Left lung (tissue), 10 donors: ENCODE results near the gene PHLDA2. TPM values are rescaled to one million over a fixed set of nuclear protein-coding genes. Genes with fewer than 3 reads are reported as not detected.

Experiments
- ATAC-seq: fragments of 200-7000 bp; cut with Tn5 transposase; one replicate; pipeline ENCODE4 v1.9.1; 2020; ENCODE audit warnings: moderate library complexity
- DNase-seq, 4 donors: peaks; one replicate each; pipeline ENCODE4 v3.0.0-alpha.2; 2013 to 2020
- H3K27ac ChIP-seq, 2 donors: fragments of 200-600 bp; sonication (generic) in 1 of 2; one replicate each; pipeline versions ENCODE4 v1.5.0 to v1.8.0; 2020 to 2021
- H3K27me3 ChIP-seq, 2 donors: fragments of 200-600 bp; sonication (generic) in 1 of 2; one replicate each; pipeline versions ENCODE4 v1.5.0 to v1.8.0; 2020 to 2021
- H3K36me3 ChIP-seq, 2 donors: fragments of 200-600 bp; sonication (generic) in 1 of 2; one replicate each; pipeline versions ENCODE4 v1.5.0 to v1.8.0; 2020 to 2021
- H3K4me1 ChIP-seq, 2 donors: fragments of 200-600 bp; one replicate each; pipeline ENCODE4 v1.8.0; 2021
- H3K4me3 ChIP-seq, 2 donors: fragments of 200-600 bp; sonication (generic) in 1 of 2; one replicate each; pipeline versions ENCODE4 v1.5.0 to v1.8.0; 2020 to 2021; ENCODE audit warnings: mild to moderate bottlenecking in 1 of 2
- H3K9me3 ChIP-seq, 2 donors: fragments of 200-600 bp; sonication (generic) in 1 of 2; one replicate each; pipeline versions ENCODE4 v1.5.0 to v1.8.0; 2020 to 2021
- intact Hi-C, 2 donors: fragments of 100-400 bp; cut with DNase I; formaldehyde crosslinking; loops; one replicate each; pipeline versions ENCODE4 v1.11.2 to v1.14.2; 2022
- polyA plus RNA-seq, 6 donors: library from polyadenylated mRNA; unstranded; fragments of 120-200 nt; gene quantifications; one replicate each; pipeline ENCODE4 v1.2.1, GENCODE V29; 2013; ENCODE audit not compliant: insufficient read length in 6 of 6
- total RNA-seq, 2 donors: library from RNA; stranded (reverse); fragmentation: NEBNext Ultra II Directional; extraction: Animal tissue kit (Norgen Biotek cat#: 25700); gene quantifications; one replicate each; pipeline ENCODE4 v1.2.1, GENCODE V29; 2021
- TF ChIP-seq, protein P1 (sequence below), 2 donors: fragments of 200-600 bp; sonication (generic) in 1 of 2; IDR thresholded peaks; one replicate each; pipeline versions ENCODE4 v1.5.0 to v1.8.0; 2021; ENCODE audit warnings: antibody characterized with exemption in 2 of 2
- donor health status: DM: no; HTN: yes; CAD: no.
- donor health status: DM: no; HTN: no; CAD: no.

PHLDA2 gene
- total and polyA plus RNA-seq, 8 donors = 0.23 to 50.0 (median 0.98) TPM; not detected in 1

DNA sequence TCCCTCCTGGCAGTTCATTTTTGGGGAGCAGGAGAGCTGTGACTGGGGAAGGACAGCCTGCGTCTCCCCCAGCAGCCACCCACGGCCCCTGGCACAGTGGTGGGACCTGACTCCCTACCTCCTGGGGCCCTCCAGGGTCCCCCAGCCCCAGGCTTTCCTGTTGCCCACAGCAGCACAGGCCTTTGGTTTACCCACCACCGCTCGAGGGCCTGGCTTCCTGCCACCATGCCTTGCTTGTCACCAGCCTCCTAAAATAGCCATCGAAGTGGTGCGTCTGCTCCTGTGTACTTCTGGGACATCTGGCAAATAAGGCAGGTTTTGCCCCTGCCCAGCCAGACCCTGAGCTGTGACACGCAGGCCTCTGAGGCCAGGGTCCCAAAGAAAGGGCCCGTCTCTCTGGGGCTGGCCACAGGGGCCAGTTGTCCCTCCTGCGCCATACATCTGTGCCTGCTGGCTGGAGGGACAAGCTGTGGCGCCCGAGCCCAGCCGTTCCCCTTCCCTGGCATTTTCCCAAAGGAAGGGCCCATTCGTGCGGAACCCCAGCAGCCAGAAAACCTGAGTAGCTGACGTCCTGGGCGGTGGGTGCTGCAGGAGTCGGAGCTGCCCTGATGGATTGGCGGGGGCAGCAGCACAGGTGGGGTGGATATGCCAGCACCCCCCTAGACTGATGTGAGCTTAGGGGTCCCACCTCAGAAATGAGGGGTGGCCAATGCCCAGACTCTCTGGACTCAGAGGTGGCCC lies 14.6 kb downstream of the PHLDA2 start:
- H3K4me1 ChIP-seq = peaks cover 9 to 11% of the 10 kb centered on the region in 2 donors
- intact Hi-C loops = no loop called here
- no peak overlapping the region for H3K27ac ChIP-seq
- no peaks in the 10 kb centered on the region for H3K9me3 ChIP-seq
- H3K4me3 ChIP-seq = no peak overlapping the region
- H3K27me3 ChIP-seq = peaks cover 0 to 3% of the 10 kb centered on the region in 2 donors
- DNase-seq (peak in 3 of 4 donors; percentile 76 to 85 (median 77)), ATAC-seq (peak; percentile 15)
- H3K36me3 ChIP-seq = no peaks in the 10 kb centered on the region
- TF ChIP-seq, protein P1, sequence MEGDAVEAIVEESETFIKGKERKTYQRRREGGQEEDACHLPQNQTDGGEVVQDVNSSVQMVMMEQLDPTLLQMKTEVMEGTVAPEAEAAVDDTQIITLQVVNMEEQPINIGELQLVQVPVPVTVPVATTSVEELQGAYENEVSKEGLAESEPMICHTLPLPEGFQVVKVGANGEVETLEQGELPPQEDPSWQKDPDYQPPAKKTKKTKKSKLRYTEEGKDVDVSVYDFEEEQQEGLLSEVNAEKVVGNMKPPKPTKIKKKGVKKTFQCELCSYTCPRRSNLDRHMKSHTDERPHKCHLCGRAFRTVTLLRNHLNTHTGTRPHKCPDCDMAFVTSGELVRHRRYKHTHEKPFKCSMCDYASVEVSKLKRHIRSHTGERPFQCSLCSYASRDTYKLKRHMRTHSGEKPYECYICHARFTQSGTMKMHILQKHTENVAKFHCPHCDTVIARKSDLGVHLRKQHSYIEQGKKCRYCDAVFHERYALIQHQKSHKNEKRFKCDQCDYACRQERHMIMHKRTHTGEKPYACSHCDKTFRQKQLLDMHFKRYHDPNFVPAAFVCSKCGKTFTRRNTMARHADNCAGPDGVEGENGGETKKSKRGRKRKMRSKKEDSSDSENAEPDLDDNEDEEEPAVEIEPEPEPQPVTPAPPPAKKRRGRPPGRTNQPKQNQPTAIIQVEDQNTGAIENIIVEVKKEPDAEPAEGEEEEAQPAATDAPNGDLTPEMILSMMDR (IDR thresholded peaks at IDR 0.05) = no peak

DNA sequence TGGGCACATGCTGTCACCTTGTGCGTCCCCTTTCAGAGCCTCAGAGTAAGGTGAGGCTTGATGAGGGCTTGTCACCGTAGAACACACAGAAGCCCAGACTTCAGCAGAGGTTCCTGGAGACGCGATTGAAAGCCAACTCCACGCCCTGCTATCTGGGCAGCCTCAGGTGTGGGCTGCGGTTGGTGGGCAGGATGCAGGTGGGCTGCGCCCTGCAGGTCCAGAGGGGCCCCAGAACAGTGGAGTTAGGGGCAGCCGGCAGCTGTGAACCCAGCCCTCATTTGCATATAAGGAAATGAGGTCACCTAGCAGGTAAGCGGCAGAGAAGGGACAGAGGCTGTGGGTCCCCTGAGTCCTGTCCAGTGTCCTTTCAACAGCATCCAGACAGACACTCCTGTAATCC lies 15.4 kb downstream of the PHLDA2 start:
- DNase-seq = no peak
- H3K36me3 ChIP-seq = no peaks in the 10 kb centered on the region
- TF ChIP-seq, protein P1 (IDR thresholded peaks at IDR 0.05) = no peak
- H3K9me3 ChIP-seq = no peaks in the 10 kb centered on the region
- H3K27me3 ChIP-seq = peaks cover 0 to 11% of the 10 kb centered on the region in 2 donors
- peaks cover 9 to 11% of the 10 kb centered on the region in 2 donors for H3K4me1 ChIP-seq
- ATAC-seq = no peak
- H3K27ac ChIP-seq = no peak overlapping the region
- no peak overlapping the region for H3K4me3 ChIP-seq
- intact Hi-C loops = no loop called here

DNA sequence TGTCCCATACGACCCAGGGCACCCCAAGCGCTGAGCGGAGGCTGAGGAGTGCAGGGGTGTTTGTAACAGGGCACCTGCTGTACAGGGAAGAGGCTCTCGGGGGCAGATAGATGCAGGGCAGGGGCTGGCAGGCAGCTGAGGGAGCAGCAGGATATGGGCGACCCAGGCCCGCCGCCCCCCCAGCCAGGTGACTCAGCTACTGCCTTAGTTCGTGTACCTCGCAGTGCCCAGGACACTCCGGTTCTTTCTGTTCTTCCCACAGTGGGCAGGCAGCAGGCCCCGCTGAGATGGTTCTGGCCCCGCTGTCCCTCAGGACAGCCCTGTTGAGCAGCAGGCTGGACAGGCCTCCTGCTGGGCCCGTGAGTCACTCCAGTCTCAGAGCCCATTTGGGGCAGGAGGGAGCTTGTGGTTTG lies 16.2 kb downstream of the PHLDA2 start:
- Histone ChIP-seq H3K9me3 (no peaks in the 10 kb centered on the region), H3K4me1 (peaks cover 9 to 11% of the 10 kb centered on the region in 2 donors), H3K4me3 (no peak overlapping the region), H3K27me3 (peaks cover 0 to 13% of the 10 kb centered on the region in 2 donors), H3K36me3 (no peaks in the 10 kb centered on the region), H3K27ac (peak overlapping the region; percentile 28 to 55)
- ATAC-seq (peak; percentile 20), DNase-seq (no peak)
- intact Hi-C loops = no loop called here
- TF ChIP-seq, protein P1 (IDR thresholded peaks at IDR 0.05) = no peak

DNA sequence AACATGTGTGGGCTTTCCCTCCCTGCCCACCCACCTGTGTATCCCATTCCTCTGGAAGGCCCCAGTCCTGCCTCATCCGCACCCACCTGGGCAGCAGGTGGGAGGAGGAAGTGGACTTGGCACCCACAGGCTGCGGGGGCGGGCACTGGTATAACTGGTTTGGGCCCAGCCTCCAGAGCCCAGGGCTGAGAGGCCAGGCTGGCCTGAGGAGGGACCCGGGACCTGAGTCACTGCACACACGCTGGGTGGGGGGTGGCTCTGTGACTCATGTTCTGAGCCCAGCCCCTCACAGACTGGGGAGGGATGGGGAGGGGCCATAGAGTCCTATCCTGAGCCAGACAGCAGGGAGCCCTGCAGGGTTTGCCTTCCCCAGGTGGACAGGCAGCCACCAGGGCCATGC lies 16.7 kb downstream of the PHLDA2 start:
- Histone ChIP-seq H3K9me3 (no peaks in the 10 kb centered on the region), H3K4me1 (peaks cover 9 to 11% of the 10 kb centered on the region in 2 donors), H3K27ac (peak overlapping the region; percentile 55 to 77), H3K36me3 (no peaks in the 10 kb centered on the region), H3K27me3 (peaks cover 0 to 13% of the 10 kb centered on the region in 2 donors), H3K4me3 (no peak overlapping the region)
- TF ChIP-seq, protein P1 (IDR thresholded peaks at IDR 0.05) = no peak
- ATAC-seq = peak; percentile 95
- intact Hi-C loops = no loop called here
- peak; percentile 36 to 94 (median 90) for DNase-seq

DNA sequence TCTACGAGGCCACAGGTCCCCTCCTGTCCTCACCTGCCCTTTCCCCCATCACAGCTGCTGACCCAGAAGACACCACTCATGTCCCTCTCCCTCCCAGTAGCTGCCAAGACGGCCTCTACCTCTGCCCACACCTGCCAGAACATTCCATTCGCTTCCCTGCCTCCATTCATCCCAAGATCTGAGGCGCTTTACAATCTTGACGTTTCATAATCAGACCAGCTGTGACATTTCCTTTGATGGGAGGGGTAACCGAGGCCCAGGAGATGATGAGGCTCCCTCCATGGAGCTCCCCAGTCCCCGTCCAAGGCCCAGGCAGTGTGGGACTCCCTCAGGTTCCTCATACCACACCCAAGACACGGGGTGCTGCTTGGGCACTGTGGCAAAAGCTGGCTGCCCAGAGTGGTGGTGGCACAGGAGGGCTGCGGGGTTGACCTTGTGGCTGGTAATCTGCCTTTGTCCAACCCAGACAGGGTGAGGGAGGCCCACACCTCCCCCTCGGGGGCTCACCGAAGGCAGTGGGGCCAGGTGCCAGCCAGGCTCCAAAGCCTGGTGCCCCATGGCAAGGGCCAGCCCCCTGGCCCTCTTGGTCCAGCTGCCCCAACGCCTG lies 17.3 kb downstream of the PHLDA2 start:
- peaks cover 0 to 13% of the 10 kb centered on the region in 2 donors for H3K27me3 ChIP-seq
- H3K4me3 ChIP-seq = no peak overlapping the region
- DNase-seq (no peak), ATAC-seq (peak; percentile 3)
- H3K36me3 ChIP-seq = no peaks in the 10 kb centered on the region
- peaks cover 9 to 11% of the 10 kb centered on the region in 2 donors for H3K4me1 ChIP-seq
- TF ChIP-seq, protein P1 (IDR thresholded peaks at IDR 0.05) = no peak
- intact Hi-C loops = no loop called here
- H3K9me3 ChIP-seq = no peaks in the 10 kb centered on the region
- peak overlapping the region; percentile 50 to 77 for H3K27ac ChIP-seq
